ENCODE data around the gene DHRSX. TPM values are rescaled to one million over a fixed set of nuclear protein-coding genes. Genes with fewer than 3 reads are reported as not detected.
A peak's percentile ranks its signal among the peaks of the same experiment; 100 is the strongest.
"Not testable (repeated sequence)": the region's sequence is repeated elsewhere in the genome, so short reads cannot be mapped to it uniquely, and the experiment has no call there.

DHRSX gene
- total RNA-seq, 3 donors from 2014 or later (not counting 1 experiment from before 2014, with no cell fraction given): 21.5 to 26.1 (median 22.9) TPM

DNA sequence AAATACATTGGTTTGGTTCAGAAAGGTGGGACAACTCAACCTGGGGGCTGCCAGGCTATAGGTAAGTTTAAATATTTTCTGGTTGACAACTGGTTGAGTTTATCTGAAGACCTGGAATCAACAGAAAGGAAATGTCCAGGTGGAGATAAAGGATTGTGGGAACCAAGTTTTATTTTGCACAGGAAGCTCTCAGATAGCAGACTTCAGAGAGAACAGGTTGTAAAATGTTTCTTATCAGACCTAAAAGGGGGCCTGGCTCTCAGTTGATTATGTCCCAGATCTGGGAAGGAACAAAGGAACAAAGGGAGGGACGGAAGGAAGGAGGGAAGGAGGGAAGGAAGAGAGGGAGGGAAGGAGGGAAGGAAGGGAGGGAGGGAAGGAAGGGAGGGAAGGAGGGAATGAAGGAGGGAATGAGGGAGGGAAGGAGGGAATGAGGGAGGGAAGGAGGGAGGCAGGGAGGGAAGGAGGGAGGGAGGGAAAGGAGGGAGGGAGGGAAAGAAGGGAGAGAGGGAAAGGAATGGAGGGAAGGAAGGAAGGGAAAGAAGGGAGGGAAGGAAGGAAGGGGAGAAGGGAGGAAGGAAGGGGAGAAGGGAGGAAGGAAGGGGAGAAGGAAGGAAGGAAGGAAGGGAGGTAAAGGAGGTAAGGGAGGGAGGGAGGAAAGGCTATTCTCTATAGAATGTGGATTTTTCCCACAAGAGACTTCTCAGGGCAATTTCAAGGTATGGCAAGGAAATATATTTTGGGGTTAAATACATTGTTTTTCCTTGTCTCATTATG is 186.7 kb downstream of the DHRSX start:
- TF ChIP-seq, protein P1, sequence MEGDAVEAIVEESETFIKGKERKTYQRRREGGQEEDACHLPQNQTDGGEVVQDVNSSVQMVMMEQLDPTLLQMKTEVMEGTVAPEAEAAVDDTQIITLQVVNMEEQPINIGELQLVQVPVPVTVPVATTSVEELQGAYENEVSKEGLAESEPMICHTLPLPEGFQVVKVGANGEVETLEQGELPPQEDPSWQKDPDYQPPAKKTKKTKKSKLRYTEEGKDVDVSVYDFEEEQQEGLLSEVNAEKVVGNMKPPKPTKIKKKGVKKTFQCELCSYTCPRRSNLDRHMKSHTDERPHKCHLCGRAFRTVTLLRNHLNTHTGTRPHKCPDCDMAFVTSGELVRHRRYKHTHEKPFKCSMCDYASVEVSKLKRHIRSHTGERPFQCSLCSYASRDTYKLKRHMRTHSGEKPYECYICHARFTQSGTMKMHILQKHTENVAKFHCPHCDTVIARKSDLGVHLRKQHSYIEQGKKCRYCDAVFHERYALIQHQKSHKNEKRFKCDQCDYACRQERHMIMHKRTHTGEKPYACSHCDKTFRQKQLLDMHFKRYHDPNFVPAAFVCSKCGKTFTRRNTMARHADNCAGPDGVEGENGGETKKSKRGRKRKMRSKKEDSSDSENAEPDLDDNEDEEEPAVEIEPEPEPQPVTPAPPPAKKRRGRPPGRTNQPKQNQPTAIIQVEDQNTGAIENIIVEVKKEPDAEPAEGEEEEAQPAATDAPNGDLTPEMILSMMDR (IDR thresholded peaks at IDR 0.05): no peak
- Histone ChIP-seq H3K9me3 (ENCODE audit: control insufficient read depth, insufficient read depth, low read length) (no peaks in the 10 kb centered on the region), H3K4me1 (ENCODE audit: control insufficient read depth, insufficient read depth, low read length) (no peaks in the 10 kb centered on the region), H3K4me3 (ENCODE audit: low read length) (no peak overlapping the region), H3K27me3 (ENCODE audit: control insufficient read depth, insufficient read depth, low read length) (no peaks in the 10 kb centered on the region), H3K36me3 (ENCODE audit: control insufficient read depth, insufficient read depth, low read length) (no peaks in the 10 kb centered on the region), H3K27ac (ENCODE audit: low read length) (no peak overlapping the region)
- H3K4me3 Mint-ChIP-seq: no peak overlapping the region
- H3K9me3 Mint-ChIP-seq: no peaks in the 10 kb centered on the region
- H3K27me3 Mint-ChIP-seq (ENCODE audit: low read depth in 2 of 2): no peaks in the 10 kb centered on the region
- H3K27ac Mint-ChIP-seq: peak overlapping the region in 1 of 2 donors; percentile 39
- H3K36me3 Mint-ChIP-seq: no peaks in the 10 kb centered on the region
- DNase-seq (no peak), ATAC-seq (no peak)
- intact Hi-C loops (cut with micrococcal nuclease): no loop called here
- WGBS (ENCODE audit: insufficient coverage): 100% methylated on average over 1 of the region's 1 CpG
- H3K4me1 Mint-ChIP-seq: peaks cover 0 to 1% of the 10 kb centered on the region in 2 donors

DNA sequence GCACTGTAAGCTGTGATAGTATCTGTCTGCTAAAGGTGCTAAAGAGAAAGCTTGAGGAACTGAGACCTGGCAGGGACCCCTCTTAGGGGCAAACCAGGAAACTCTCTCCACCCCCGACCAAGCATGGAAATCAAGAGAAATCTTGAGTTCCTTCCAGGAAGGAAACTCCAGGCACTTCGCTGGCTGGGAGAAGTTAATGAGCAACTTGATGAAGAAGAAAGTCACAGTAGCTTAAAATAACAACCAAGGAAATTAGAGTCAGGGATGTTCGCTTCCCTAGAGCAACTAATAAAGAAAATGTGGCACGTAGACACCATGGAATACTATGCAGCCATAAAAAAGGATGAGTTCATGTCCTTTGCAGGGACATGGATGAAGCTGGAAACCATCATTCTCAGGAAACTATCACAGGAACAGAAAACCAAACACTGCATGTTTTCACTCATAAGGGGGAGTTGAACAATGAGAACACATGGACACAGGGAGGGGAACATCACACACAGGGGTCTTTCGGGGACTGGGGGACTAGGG is 188.7 kb downstream of the DHRSX start:
- H3K27ac ChIP-seq (ENCODE audit: low read length); H3K27ac Mint-ChIP-seq; ATAC-seq; H3K9me3 Mint-ChIP-seq; H3K36me3 ChIP-seq (ENCODE audit: control insufficient read depth, insufficient read depth, low read length); DNase-seq; H3K4me3 ChIP-seq (ENCODE audit: low read length); intact Hi-C loops (cut with micrococcal nuclease); H3K27me3 Mint-ChIP-seq (ENCODE audit: low read depth in 2 of 2); H3K27me3 ChIP-seq (ENCODE audit: control insufficient read depth, insufficient read depth, low read length); H3K4me3 Mint-ChIP-seq; H3K4me1 Mint-ChIP-seq; H3K9me3 ChIP-seq (ENCODE audit: control insufficient read depth, insufficient read depth, low read length); H3K36me3 Mint-ChIP-seq; H3K4me1 ChIP-seq (ENCODE audit: control insufficient read depth, insufficient read depth, low read length): not testable (repeated sequence)
- WGBS (ENCODE audit: insufficient coverage): 95% methylated on average over 5 of the region's 5 CpGs

DNA sequence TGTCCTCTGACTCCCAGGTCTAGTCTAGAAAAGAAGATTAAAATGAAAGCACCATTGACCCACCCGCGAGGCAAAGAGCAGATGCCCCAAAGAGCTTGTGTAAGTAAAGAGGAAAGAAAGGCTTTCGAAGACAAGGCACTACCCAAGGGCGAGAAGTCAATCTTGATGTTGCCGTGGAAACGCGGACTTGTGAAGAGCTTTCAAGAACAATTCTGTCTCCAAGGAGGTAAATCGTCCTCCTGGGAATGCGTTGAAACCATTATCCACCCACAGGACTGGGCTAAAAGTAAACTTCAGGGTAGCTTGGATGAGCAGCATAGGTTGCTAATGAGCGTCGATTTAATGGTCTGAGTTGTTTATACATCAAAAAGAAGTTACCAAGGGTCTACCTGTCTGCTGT is 189.3 kb downstream of the DHRSX start:
- Mint-ChIP-seq H3K27ac (no peak overlapping the region), H3K9me3 (no peaks in the 10 kb centered on the region), H3K4me1 (peaks cover 0 to 5% of the 10 kb centered on the region in 2 donors), H3K4me3 (no peak overlapping the region), H3K36me3 (no peaks in the 10 kb centered on the region), H3K27me3 (ENCODE audit: low read depth in 2 of 2) (no peaks in the 10 kb centered on the region)
- intact Hi-C loops (cut with micrococcal nuclease): no loop called here
- Histone ChIP-seq H3K27me3 (ENCODE audit: control insufficient read depth, insufficient read depth, low read length) (no peaks in the 10 kb centered on the region), H3K27ac (ENCODE audit: low read length) (no peak overlapping the region), H3K4me1 (ENCODE audit: control insufficient read depth, insufficient read depth, low read length) (no peaks in the 10 kb centered on the region), H3K4me3 (ENCODE audit: low read length) (no peak overlapping the region), H3K36me3 (ENCODE audit: control insufficient read depth, insufficient read depth, low read length) (no peaks in the 10 kb centered on the region), H3K9me3 (ENCODE audit: control insufficient read depth, insufficient read depth, low read length) (no peaks in the 10 kb centered on the region)
- ATAC-seq: no peak
- no peak for DNase-seq
- 84% methylated on average over 10 of the region's 11 CpGs for WGBS (ENCODE audit: insufficient coverage)
- TF ChIP-seq, protein P1 (IDR thresholded peaks at IDR 0.05): no peak

DNA sequence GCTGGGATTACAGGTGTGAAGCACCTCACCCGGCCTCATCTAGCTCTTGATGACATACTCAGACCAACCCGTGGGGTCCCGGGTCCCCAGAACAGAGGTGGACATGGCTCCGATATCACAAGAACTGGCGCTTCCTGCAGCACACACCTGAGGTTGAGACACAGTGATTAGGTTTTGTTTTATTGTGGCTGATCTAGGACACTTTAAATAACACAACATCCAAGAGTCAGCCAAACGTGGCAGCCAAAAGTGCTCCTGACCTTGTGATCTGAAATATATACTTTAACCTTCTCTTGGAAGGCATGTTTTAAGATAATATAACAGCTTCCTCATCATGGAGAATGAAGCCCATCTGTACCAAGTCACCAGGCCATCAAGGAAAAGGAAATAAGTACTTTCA is 198.9 kb downstream of the DHRSX start:
- H3K4me3 ChIP-seq (ENCODE audit: low read length): no peak overlapping the region
- H3K4me3 Mint-ChIP-seq: no peak overlapping the region
- ATAC-seq (no peak), DNase-seq (no peak)
- 96% methylated on average over 5 of the region's 6 CpGs for WGBS (ENCODE audit: insufficient coverage)
- H3K27ac ChIP-seq (ENCODE audit: low read length): no peak overlapping the region
- TF ChIP-seq, protein P1 (IDR thresholded peaks at IDR 0.05): no peak
- no peaks in the 10 kb centered on the region for H3K27me3 Mint-ChIP-seq (ENCODE audit: low read depth in 2 of 2)
- no peak overlapping the region for H3K27ac Mint-ChIP-seq
- no peaks in the 10 kb centered on the region for H3K4me1 ChIP-seq (ENCODE audit: control insufficient read depth, insufficient read depth, low read length)
- no peaks in the 10 kb centered on the region for H3K36me3 ChIP-seq (ENCODE audit: control insufficient read depth, insufficient read depth, low read length)
- H3K9me3 Mint-ChIP-seq: peaks cover 3 to 11% of the 10 kb centered on the region in 2 donors
- intact Hi-C loops (cut with micrococcal nuclease): no loop called here
- H3K9me3 ChIP-seq (ENCODE audit: control insufficient read depth, insufficient read depth, low read length): no peaks in the 10 kb centered on the region
- no peaks in the 10 kb centered on the region for H3K27me3 ChIP-seq (ENCODE audit: control insufficient read depth, insufficient read depth, low read length)
- H3K36me3 Mint-ChIP-seq: no peaks in the 10 kb centered on the region
- peaks cover 0 to 5% of the 10 kb centered on the region in 2 donors for H3K4me1 Mint-ChIP-seq
